ENCODE data around the gene KLK13. TPM values are rescaled to one million over a fixed set of nuclear protein-coding genes. Genes with fewer than 3 reads are reported as not detected.
A peak's percentile ranks its signal among the peaks of the same experiment; 100 is the strongest.

The KLK13 gene
- total and polyA plus RNA-seq, 2 of the 8 experiments (the other 6 are each of a cell fraction or from before 2014, with no cell fraction given): 4.2 to 4.5 TPM

DNA sequence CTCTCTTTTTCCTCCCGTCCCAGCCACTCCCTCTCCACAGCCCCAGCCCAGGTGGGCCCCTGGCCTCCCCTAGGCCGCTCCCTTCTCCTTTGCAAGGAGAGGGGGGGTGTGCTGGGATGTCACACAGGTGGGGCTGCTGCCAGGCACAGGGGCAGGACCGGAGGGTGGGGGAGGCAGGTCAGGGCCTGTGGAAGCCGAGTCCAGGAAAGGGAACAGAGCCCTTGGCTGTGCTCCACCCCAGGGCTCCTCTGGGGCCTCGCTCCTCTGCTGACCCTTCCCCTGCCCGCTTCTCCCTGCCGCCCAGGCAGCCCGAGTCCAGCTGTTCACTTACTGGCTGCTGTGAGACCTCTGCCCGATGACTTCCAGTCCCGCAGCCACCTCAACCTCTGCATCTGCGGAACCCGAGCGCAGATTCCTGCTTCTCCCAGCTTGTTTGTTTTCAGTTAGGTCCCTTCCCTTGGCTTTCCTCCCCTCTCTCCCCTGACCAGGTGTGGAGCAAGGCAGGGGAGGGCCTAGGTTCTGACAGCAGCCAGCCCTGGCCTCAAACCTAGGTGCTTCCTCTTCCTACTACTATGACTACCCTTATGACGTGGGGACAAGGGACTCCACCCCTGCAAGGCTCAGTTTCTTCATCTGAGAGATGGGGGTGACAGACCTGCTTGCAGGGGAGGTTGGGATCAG is 37.6 kb downstream of the KLK13 start:
- ChIA-PET CTCF (ENCODE audit: partially characterized antibody) (interaction anchor here (0.8 to 15.0 kb wide), 8 partner anchors 8 to 66 kb away, joined by 3 to 269 read pairs (median 4); no protein-coding TSS in a partner anchor), POLR2A (ENCODE audit: partially characterized antibody) (interaction anchor here (1.0 to 1.6 kb wide), 5 partner anchors 10 to 233 kb away, joined by 3 to 6 read pairs (median 3); partner anchors contain the start of gene KLK13)
- TF ChIP-seq SRF (IDR thresholded peaks at IDR 0.05; ENCODE audit: low read depth, low read length) (no peak), CBX8 (IDR thresholded peaks at IDR 0.05; ENCODE audit: borderline replicate concordance, low read depth, low read length) (no peak), POLR2A (IDR thresholded peaks at IDR 0.05; ENCODE audit: control extremely low read depth in 1 of 2, low read depth in 2 of 2, low read length in 2 of 2) (no peak), EP300 (IDR thresholded peaks at IDR 0.05; ENCODE audit: borderline replicate concordance in 1 of 2, low read depth in 2 of 2, low read length in 2 of 2) (no peak), JUN (IDR thresholded peaks at IDR 0.05; ENCODE audit: low read depth, low read length) (no peak), BRCA1 (IDR thresholded peaks at IDR 0.05; ENCODE audit: low read depth, low read length) (no peak), MAFK (IDR thresholded peaks at IDR 0.05; ENCODE audit: low read depth, low read length) (no peak), MAX (IDR thresholded peaks at IDR 0.05) (no peak), TBP (IDR thresholded peaks at IDR 0.05; ENCODE audit: low read depth, low read length) (no peak), SUZ12 (IDR thresholded peaks at IDR 0.05; ENCODE audit: low read length) (no peak), ATF3 (IDR thresholded peaks at IDR 0.05; ENCODE audit: insufficient read depth, low read depth, low read length) (no peak), JUND (IDR thresholded peaks at IDR 0.05; ENCODE audit: low read length) (no peak)

More for the DNA sequence above, 37.6 kb downstream of the KLK13 start:
- no peaks in the 10 kb centered on the region; the same call in 1 of the 2 replicates for H3K23me2 ChIP-seq (ENCODE audit: low read depth, low read length)
- no peak overlapping the region for H3K23ac ChIP-seq (ENCODE audit: insufficient read length)
- no peak overlapping the region; the same call in 1 of the 2 replicates for H3K18ac ChIP-seq (ENCODE audit: extremely low read depth, low read length)
- H2BK120ac ChIP-seq (replicated peaks; ENCODE audit: low read depth, low read length): no peak overlapping the region
- H3K9ac ChIP-seq (replicated peaks in 1 of 4; ENCODE audit: extremely low read depth in 1 of 4, low read depth in 3 of 4, low read length in 3 of 4): no peak overlapping the region; a peak in 3 of 7 replicates
- no peaks in the 10 kb centered on the region for H3K9me3 ChIP-seq (ENCODE audit: insufficient read depth in 2 of 2, low read depth in 1 of 2, low read length in 1 of 2)
- no peaks in the 10 kb centered on the region for H4K20me1 ChIP-seq (replicated peaks in 1 of 2; ENCODE audit: control insufficient read depth in 1 of 2, insufficient read depth in 2 of 2, low read length in 2 of 2)
- 0 out of 2 replicates have a peak overlapping the region, but pooled peaks have one; percentile 35 for H2BK5ac ChIP-seq (ENCODE audit: low read depth, low read length)
- DNase-seq (ENCODE audit: low read depth in 1 of 2, low spot score in 2 of 2): no peak
- H3K79me2 ChIP-seq (ENCODE audit: control insufficient read depth in 1 of 2, insufficient read depth in 2 of 2, low read length in 2 of 2): no peaks in the 10 kb centered on the region
- no peak overlapping the region for H3K56ac ChIP-seq (replicated peaks; ENCODE audit: insufficient read length, low read depth, low read length)
- WGBS, 2 experiments (ENCODE audit: extremely low coverage in 1 of 2, insufficient coverage in 1 of 2, insufficient read length in 1 of 2, insufficient replicate concordance in 2 of 2, low coverage in 1 of 2, low lambda C conversion rate in 2 of 2, missing lambda C conversion rate in 1 of 2): 83% methylated on average over 10 of the region's 14 CpGs; no CpG with 5 or more reads in 1 of the 2 experiments
- peak overlapping the region; percentile 12 for H4K5ac ChIP-seq (ENCODE audit: insufficient read length, low read depth, low read length)
- no peaks in the 10 kb centered on the region; a peak in 1 of 7 replicates for H3K27me3 ChIP-seq (replicated peaks in 1 of 4; ENCODE audit: control insufficient read depth in 3 of 4, extremely low read depth in 1 of 4, insufficient read depth in 3 of 4, low read length in 3 of 4)
- H2BK12ac ChIP-seq (ENCODE audit: low read depth, low read length): peak overlapping the region; percentile 39; the same call in 1 of the 2 replicates
- H3K4me3 ChIP-seq (ENCODE audit: extremely low read depth in 1 of 4, insufficient read depth in 2 of 4, low read depth in 3 of 4, low read length in 4 of 4): no peak overlapping the region
- no peak overlapping the region; the same call in 1 of the 2 replicates for H4K8ac ChIP-seq (ENCODE audit: extremely low read depth, insufficient read depth, low read length)
- H3K4ac ChIP-seq (replicated peaks; ENCODE audit: insufficient read length, low read depth, low read length): no peak overlapping the region
- H4K91ac ChIP-seq (replicated peaks; ENCODE audit: insufficient read length, low read length): peak overlapping the region; percentile 51
- no peak overlapping the region for H3K14ac ChIP-seq (ENCODE audit: insufficient read length)
- peak overlapping the region; percentile 81; the same call in 1 of the 2 replicates for H2BK15ac ChIP-seq (ENCODE audit: low read length)
- H3K79me1 ChIP-seq (ENCODE audit: low read depth, low read length): no peaks in the 10 kb centered on the region
- H2BK20ac ChIP-seq (ENCODE audit: low read length): no peak overlapping the region
- no peak overlapping the region for H3K4me2 ChIP-seq (ENCODE audit: insufficient read depth in 1 of 2, low read depth in 2 of 2, low read length in 2 of 2)
- H2AK5ac ChIP-seq (ENCODE audit: low read depth, low read length): no peak overlapping the region
- peaks cover 3 to 25% (median 17%) of the 10 kb centered on the region in 4 experiments for H3K4me1 ChIP-seq (replicated peaks in 1 of 4; ENCODE audit: control insufficient read depth in 3 of 4, insufficient read depth in 4 of 4, low read length in 3 of 4)
- H3K27ac ChIP-seq (ENCODE audit: low read depth, low read length): no peak overlapping the region
- no peaks in the 10 kb centered on the region for H3K36me3 ChIP-seq (ENCODE audit: control insufficient read depth in 2 of 4, insufficient read depth in 4 of 4, low read length in 3 of 4)
- H2AFZ ChIP-seq (ENCODE audit: low read length): no peak overlapping the region
- FAIRE-seq: no peak
